Mesodermal cell (in vitro differentiated cells): ENCODE results near the gene POMGNT2. TPM values are rescaled to one million over a fixed set of nuclear protein-coding genes. Genes with fewer than 3 reads are reported as not detected.
A peak's percentile ranks its signal among the peaks of the same experiment; 100 is the strongest.

Experiments used
- H3K27ac ChIP-seq: 2 replicates; pipeline ENCODE4 v1.7.0; 2013; ENCODE audit warnings: mild to moderate bottlenecking, low read depth, low read length, moderate library complexity; ENCODE audit not compliant: severe bottlenecking
- H3K36me3 ChIP-seq: 2 replicates; pipeline ENCODE4 v1.7.1; 2013; ENCODE audit warnings: mild to moderate bottlenecking, low read length, moderate library complexity; ENCODE audit not compliant: control insufficient read depth, insufficient read depth
- H3K4me1 ChIP-seq: one replicate; pipeline ENCODE4 v1.7.1; 2013; ENCODE audit warnings: mild to moderate bottlenecking, low read length; ENCODE audit not compliant: insufficient read depth, control insufficient read depth, poor library complexity, severe bottlenecking
- H3K4me3 ChIP-seq: 2 replicates; pipeline ENCODE4 v1.7.0; 2013; ENCODE audit warnings: low read length, control low read depth, mild to moderate bottlenecking; ENCODE audit not compliant: insufficient read depth, poor library complexity, severe bottlenecking; ENCODE audit errors: extremely low read depth
- H3K9me3 ChIP-seq: 2 replicates; pipeline ENCODE4 v1.7.1; 2013; ENCODE audit warnings: mild to moderate bottlenecking, low read length, moderate library complexity; ENCODE audit not compliant: control insufficient read depth
- whole genome bisulfite sequencing, 2 experiments: methylation state at CpG; one replicate each; pipeline ENCODE4 v1.1.5; 2013; ENCODE audit warnings: missing lambda C conversion rate in 2 of 2; ENCODE audit not compliant: insufficient coverage in 2 of 2; 5-methylcytosine and 5-hydroxymethylcytosine counted together
- polyA plus RNA-seq, 2 experiments: library from polyadenylated mRNA; stranded (reverse); fragments of 50-300 nt; gene quantifications; one replicate each; pipeline ENCODE4 v1.2.3, GENCODE V29; 2013

Gene POMGNT2
- polyA plus RNA-seq (2013, experiment 1 of 2): 12.4 TPM
- 9.6 TPM for polyA plus RNA-seq (2013, experiment 2 of 2)

- no peak within 1 kb of the TSS for H3K27ac ChIP-seq
- H3K9me3 ChIP-seq: no peaks in the 10 kb centered on the region
- 0% methylated on average over 37 to 42 of the region's 71 CpGs for WGBS, 2 experiments
- H3K4me1 ChIP-seq: no peaks in the 10 kb centered on the region
- H3K4me3 ChIP-seq: peak within 1 kb of the TSS; percentile 73
- H3K36me3 ChIP-seq: no peaks in the 10 kb centered on the region
Observed at GRCh38 chr3:43105596-43106292, at the start of gene POMGNT2. Gene POMGNT2 (minus strand): TSS chr3:43106079. CDS start chr3:43081431, 24,648 bp downstream.

- Histone ChIP-seq H3K36me3 (no peaks in the 10 kb centered on the region), H3K27ac (no peak overlapping the region), H3K9me3 (no peaks in the 10 kb centered on the region), H3K4me3 (no peak overlapping the region), H3K4me1 (no peaks in the 10 kb centered on the region)
- WGBS, 2 experiments: 80 to 94% methylated on average over 4 to 5 of the region's 5 CpGs
Observed at GRCh38 chr3:43154980-43155379, 49.1 kb upstream of the POMGNT2 start.

- Histone ChIP-seq H3K36me3 (no peaks in the 10 kb centered on the region), H3K4me1 (no peaks in the 10 kb centered on the region), H3K9me3 (no peaks in the 10 kb centered on the region), H3K27ac (no peak overlapping the region), H3K4me3 (no peak overlapping the region)
- 80 to 82% methylated on average over 14 to 15 of the region's 19 CpGs for WGBS, 2 experiments
Observed at GRCh38 chr3:43153216-43154083, 47.6 kb upstream of the POMGNT2 start.

- 94 to 95% methylated on average over 4 to 5 of the region's 5 CpGs for WGBS, 2 experiments
- Histone ChIP-seq H3K4me3 (no peak overlapping the region), H3K27ac (no peak overlapping the region), H3K9me3 (no peaks in the 10 kb centered on the region), H3K36me3 (no peaks in the 10 kb centered on the region), H3K4me1 (no peaks in the 10 kb centered on the region)
Observed at GRCh38 chr3:43152649-43153048, 46.8 kb upstream of the POMGNT2 start.

- Histone ChIP-seq H3K4me1 (no peaks in the 10 kb centered on the region), H3K9me3 (no peaks in the 10 kb centered on the region), H3K27ac (no peak overlapping the region), H3K4me3 (no peak overlapping the region), H3K36me3 (no peaks in the 10 kb centered on the region)
Observed at GRCh38 chr3:43148033-43148432, 42.2 kb upstream of the POMGNT2 start.

GRCh38 chr3:43146599-43146998 is 40.7 kb upstream of the POMGNT2 start:
- WGBS, 2 experiments: 100% methylated on average over 1 of the region's 1 CpG; no CpG with 5 or more reads in 1 of the 2 experiments
- Histone ChIP-seq H3K4me1 (no peaks in the 10 kb centered on the region), H3K36me3 (no peaks in the 10 kb centered on the region), H3K27ac (no peak overlapping the region), H3K4me3 (no peak overlapping the region), H3K9me3 (no peaks in the 10 kb centered on the region)

- Histone ChIP-seq H3K4me1 (no peaks in the 10 kb centered on the region), H3K4me3 (no peak overlapping the region), H3K9me3 (no peaks in the 10 kb centered on the region), H3K36me3 (no peaks in the 10 kb centered on the region), H3K27ac (no peak overlapping the region)
- 85 to 89% methylated on average over 4 of the region's 7 CpGs for WGBS, 2 experiments
Observed at GRCh38 chr3:43144761-43145490, 39.0 kb upstream of the POMGNT2 start.

GRCh38 chr3:43142472-43142871 is 36.6 kb upstream of the POMGNT2 start:
- 25 to 38% methylated on average over 1 to 2 of the region's 3 CpGs for WGBS, 2 experiments
- Histone ChIP-seq H3K9me3 (no peaks in the 10 kb centered on the region), H3K36me3 (no peaks in the 10 kb centered on the region), H3K4me3 (no peak overlapping the region), H3K27ac (no peak overlapping the region), H3K4me1 (no peaks in the 10 kb centered on the region)

- H3K9me3 ChIP-seq: no peaks in the 10 kb centered on the region
Observed at GRCh38 chr3:43138488-43139231, 32.8 kb upstream of the POMGNT2 start.

More at GRCh38 chr3:43138488-43139231, 32.8 kb upstream of the POMGNT2 start:
- whole genome bisulfite sequencing, 2 experiments: 100% methylated on average over 1 of the region's 4 CpGs
- Histone ChIP-seq H3K4me3 (no peak overlapping the region), H3K4me1 (no peaks in the 10 kb centered on the region), H3K36me3 (no peaks in the 10 kb centered on the region), H3K27ac (no peak overlapping the region)
